Spleen (tissue), 7 donors: ENCODE measurements around the gene MAPK8IP3.

Experiments used
- POLR2A ChIP-seq, 3 donors: fragments of 450-650 bp; IDR thresholded peaks; one replicate each; pipeline ENCODE4 v1.5.1; 2017; ENCODE audit warnings: antibody characterized with exemption in 3 of 3, mild to moderate bottlenecking in 1 of 3
- TF ChIP-seq, protein P1 (sequence below), 11 experiments: fragments of 200-600 bp in 7 of 11; fragments of 450-650 bp in 4 of 11; sonication (generic) in 4 of 11; IDR thresholded peaks in 8 of 11; conservative IDR thresholded peaks in 3 of 11; 1 replicate in 7 of 11; 2 replicates in 4 of 11; pipeline versions ENCODE4 v1.4.0 to v1.8.0; 2016 to 2021; ENCODE audit warnings: antibody characterized with exemption in 11 of 11, inconsistent platforms in 4 of 11, mild to moderate bottlenecking in 1 of 11
- donor health status: DM: no; HTN: no; CAD: no; lungs with moderate emphysema.
- donor health status: DM: no; HTN: no; CAD: no.
- donor health status: DM: no; HTN: no; CAD: no.

DNA sequence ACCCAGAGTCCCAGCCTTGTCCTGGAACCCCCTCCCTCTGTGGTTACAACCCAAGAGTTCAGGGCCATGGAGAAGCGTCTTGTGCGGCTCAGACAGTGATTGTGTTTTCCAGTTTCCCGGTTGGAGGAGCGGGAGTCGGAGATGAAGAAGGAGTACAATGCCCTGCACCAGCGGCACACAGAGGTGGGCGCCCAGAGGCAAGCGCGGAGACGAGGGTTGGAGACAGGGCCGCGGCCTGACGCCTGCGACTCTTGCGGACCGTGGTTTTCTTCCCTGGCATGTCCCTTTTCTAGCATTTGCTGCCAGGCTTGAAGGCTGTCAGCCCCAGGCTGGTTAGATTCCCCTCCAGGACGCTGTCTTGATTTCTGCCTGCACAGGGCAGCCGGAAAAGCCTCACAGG, 23.0 kb downstream of the MAPK8IP3 start:
- TF ChIP-seq POLR2A (IDR thresholded peaks at IDR 0.05), result no peak
- TF ChIP-seq, protein P1, sequence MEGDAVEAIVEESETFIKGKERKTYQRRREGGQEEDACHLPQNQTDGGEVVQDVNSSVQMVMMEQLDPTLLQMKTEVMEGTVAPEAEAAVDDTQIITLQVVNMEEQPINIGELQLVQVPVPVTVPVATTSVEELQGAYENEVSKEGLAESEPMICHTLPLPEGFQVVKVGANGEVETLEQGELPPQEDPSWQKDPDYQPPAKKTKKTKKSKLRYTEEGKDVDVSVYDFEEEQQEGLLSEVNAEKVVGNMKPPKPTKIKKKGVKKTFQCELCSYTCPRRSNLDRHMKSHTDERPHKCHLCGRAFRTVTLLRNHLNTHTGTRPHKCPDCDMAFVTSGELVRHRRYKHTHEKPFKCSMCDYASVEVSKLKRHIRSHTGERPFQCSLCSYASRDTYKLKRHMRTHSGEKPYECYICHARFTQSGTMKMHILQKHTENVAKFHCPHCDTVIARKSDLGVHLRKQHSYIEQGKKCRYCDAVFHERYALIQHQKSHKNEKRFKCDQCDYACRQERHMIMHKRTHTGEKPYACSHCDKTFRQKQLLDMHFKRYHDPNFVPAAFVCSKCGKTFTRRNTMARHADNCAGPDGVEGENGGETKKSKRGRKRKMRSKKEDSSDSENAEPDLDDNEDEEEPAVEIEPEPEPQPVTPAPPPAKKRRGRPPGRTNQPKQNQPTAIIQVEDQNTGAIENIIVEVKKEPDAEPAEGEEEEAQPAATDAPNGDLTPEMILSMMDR (IDR thresholded peaks at IDR 0.05 in 8 of 11, conservative IDR thresholded peaks at IDR 0.05 in 3 of 11), result no peak
